Nephron (organoid): ENCODE data around the gene MAPK8.
A peak's percentile ranks its signal among the peaks of the same experiment; 100 is the strongest.

Experiments
- H3K27ac Mint-ChIP-seq, 3 experiments: 2 replicates each; pipeline ENCODE4 v1.8.0; 2020; ENCODE audit warnings: mixed read lengths in 3 of 3, mild to moderate bottlenecking in 2 of 3, moderate library complexity in 1 of 3
- H3K27me3 Mint-ChIP-seq: 2 replicates; pipeline ENCODE4 v1.8.0; 2021; ENCODE audit warnings: low read depth, mild to moderate bottlenecking, moderate library complexity, mixed read lengths
- H3K36me3 Mint-ChIP-seq: 2 replicates; pipeline ENCODE4 v1.8.0; 2020; ENCODE audit warnings: low read depth, mixed read lengths
- H3K4me1 Mint-ChIP-seq: 2 replicates; pipeline ENCODE4 v1.8.0; 2020; ENCODE audit warnings: mixed read lengths
- H3K4me3 Mint-ChIP-seq, 3 experiments: 2 replicates each; pipeline ENCODE4 v1.8.0; 2020; ENCODE audit warnings: mild to moderate bottlenecking in 3 of 3, mixed read lengths in 3 of 3, moderate library complexity in 2 of 3
- H3K9me3 Mint-ChIP-seq: 2 replicates; pipeline ENCODE4 v1.8.0; 2020; ENCODE audit warnings: mixed read lengths
- TF ChIP-seq, protein P1 (sequence below), 3 experiments: fragments of 200-600 bp; sonication (generic); IDR thresholded peaks; one replicate each; pipeline ENCODE4 v1.5.0; 2021; ENCODE audit warnings: antibody characterized with exemption in 3 of 3; ENCODE audit not compliant: unreplicated experiment in 3 of 3

MAPK8 gene

DNA sequence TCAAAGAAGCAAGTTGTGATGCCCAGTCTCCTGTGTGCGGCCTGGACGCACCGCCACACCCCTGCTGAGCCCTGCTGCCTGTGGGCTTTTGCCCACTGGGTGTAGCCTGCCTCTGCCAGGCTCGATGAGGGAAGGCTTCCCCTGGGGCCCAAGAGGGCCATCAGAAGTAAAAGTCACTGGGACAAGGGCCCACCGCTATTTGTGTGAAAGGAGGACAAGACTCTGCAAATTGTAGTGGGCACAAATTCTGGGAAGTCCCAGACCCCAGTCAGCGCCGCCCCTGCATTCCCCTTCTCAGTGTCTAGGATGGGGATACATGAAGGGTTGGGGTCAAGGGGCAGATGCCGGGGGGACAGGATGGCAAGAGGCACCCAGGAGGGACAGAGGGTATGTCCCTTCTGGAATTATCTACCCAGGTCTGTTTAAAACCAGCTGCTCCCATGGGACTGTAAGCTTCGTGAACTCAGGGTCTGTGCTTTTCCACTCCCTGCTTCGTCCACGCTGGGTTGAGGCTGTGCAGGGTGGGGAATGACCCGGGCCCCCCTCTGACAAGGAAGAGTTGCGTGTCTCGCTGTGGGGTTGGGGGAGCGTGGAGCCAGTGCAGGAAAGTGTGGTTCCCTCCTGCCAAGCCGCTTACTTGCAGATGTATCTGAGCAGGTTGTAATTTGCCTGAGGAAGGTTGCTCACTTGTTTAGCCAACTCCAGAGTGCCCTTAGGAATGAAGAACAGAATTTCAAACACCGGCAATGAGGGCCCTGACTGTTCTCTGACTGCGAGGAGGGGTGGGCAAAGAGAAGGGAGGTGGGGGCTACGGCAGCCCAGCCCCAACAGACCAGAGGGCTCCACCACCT, 147.2 kb downstream of the MAPK8 start:
- TF ChIP-seq, protein P1, sequence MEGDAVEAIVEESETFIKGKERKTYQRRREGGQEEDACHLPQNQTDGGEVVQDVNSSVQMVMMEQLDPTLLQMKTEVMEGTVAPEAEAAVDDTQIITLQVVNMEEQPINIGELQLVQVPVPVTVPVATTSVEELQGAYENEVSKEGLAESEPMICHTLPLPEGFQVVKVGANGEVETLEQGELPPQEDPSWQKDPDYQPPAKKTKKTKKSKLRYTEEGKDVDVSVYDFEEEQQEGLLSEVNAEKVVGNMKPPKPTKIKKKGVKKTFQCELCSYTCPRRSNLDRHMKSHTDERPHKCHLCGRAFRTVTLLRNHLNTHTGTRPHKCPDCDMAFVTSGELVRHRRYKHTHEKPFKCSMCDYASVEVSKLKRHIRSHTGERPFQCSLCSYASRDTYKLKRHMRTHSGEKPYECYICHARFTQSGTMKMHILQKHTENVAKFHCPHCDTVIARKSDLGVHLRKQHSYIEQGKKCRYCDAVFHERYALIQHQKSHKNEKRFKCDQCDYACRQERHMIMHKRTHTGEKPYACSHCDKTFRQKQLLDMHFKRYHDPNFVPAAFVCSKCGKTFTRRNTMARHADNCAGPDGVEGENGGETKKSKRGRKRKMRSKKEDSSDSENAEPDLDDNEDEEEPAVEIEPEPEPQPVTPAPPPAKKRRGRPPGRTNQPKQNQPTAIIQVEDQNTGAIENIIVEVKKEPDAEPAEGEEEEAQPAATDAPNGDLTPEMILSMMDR (IDR thresholded peaks at IDR 0.05; ENCODE audit: unreplicated experiment in 3 of 3) = no peak
- no peak overlapping the region for H3K4me3 Mint-ChIP-seq
- peaks cover 4% of the 10 kb centered on the region for H3K27me3 Mint-ChIP-seq
- peaks cover 12% of the 10 kb centered on the region for H3K4me1 Mint-ChIP-seq
- H3K9me3 Mint-ChIP-seq = no peaks in the 10 kb centered on the region
- peak overlapping the region in 2 of 3 experiments; percentile 29 to 81 for H3K27ac Mint-ChIP-seq
- no peaks in the 10 kb centered on the region for H3K36me3 Mint-ChIP-seq

DNA sequence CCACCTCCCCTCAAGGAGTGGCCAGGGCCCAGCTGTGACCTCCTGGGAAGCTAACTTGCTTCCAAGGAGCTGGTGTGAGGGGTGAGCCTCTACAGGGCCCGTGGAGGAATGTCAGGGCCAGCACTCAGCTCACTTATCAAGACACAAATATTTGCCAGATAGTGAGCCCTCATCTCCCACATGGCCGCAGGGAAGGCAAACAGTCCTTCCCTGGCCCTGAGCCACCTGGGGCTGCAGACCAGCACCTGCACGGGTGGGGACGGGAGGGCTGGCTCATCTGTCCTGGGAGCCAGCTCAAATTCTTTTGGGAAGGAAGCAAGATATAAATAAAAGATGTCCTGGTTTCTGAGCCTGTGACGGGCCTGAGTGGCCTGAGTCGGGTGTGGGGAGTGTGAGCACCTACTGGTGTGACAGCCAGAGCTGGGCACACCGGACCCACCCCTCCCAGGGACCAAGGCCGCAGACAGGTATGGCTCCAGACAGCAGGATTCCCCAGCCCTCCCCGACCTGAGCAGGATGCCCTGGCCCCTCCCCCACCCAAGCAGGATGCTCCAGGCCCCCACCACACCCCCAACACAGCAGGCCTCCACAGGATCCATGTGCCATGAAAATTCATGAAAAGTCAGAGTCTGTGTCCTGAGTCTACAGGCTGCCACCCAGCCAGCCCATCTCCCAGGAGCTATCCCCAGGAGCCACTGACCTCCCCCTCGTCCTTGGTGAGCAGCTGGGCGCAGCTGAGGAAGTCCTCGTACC, 148.0 kb downstream of the MAPK8 start:
- H3K4me1 Mint-ChIP-seq = peaks cover 12% of the 10 kb centered on the region
- no peaks in the 10 kb centered on the region for H3K9me3 Mint-ChIP-seq
- H3K27me3 Mint-ChIP-seq = peaks cover 4% of the 10 kb centered on the region
- no peak overlapping the region for H3K4me3 Mint-ChIP-seq
- peak overlapping the region in 2 of 3 experiments; percentile 29 to 81 for H3K27ac Mint-ChIP-seq
- TF ChIP-seq, protein P1 (IDR thresholded peaks at IDR 0.05; ENCODE audit: unreplicated experiment in 3 of 3) = no peak
- H3K36me3 Mint-ChIP-seq = no peaks in the 10 kb centered on the region

DNA sequence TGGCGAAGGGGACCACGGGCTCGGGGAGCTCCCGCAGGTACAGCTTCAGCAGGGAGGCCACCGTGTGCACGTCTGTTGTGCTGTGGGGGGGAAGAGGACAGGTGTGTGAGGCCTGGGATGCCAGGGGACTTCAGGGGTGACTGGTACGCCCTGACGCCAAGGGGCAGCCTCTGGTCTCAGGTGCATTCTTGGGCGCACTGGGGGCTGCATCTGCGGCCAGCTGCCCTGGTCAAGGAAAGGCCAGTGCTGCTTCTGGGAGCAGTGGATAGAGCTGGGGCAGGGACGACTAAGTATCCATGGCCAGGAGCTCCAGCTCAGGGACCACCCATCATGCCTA, 148.5 kb downstream of the MAPK8 start:
- H3K9me3 Mint-ChIP-seq = no peaks in the 10 kb centered on the region
- no peaks in the 10 kb centered on the region for H3K36me3 Mint-ChIP-seq
- H3K4me1 Mint-ChIP-seq = peaks cover 12% of the 10 kb centered on the region

DNA sequence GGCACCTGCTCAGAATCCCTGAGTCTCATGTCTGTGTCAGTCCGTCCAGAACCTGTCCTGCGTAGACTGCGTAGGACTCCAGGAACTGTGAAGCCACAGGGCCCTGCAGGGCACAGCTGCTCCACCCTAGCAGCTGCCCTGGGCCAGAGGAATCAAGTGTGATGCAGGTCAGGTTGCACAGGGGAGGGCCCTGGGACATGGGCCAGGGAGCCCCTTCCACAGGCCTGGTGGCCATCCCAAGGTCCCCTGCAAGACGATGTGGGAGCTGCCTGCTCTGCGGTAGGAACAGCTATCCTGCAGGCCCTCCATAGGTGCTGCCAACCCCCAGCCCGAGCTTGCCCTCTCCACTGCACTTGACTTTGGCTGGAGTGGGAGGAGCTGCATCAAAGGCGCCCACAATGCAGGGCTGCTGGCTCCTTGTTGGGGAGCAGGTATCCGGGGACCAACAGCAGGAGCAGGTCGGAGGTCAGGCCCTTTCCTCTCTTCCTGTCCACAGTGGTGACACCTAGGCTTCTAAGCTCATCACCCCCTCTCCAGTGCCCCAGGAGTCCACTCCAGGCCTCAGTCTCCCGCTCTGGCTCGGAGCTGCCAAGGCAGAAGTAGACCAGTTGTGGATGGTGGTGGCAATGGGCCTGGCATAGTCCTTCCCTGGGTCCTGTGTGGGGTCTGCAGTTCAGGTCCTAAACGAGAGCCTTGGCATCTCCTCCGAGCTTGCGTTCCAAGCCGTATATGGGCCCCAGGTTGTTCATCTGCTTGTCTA, 149.1 kb downstream of the MAPK8 start:
- Mint-ChIP-seq H3K9me3 (no peaks in the 10 kb centered on the region), H3K27ac (no peak overlapping the region), H3K36me3 (no peaks in the 10 kb centered on the region), H3K27me3 (peaks cover 7% of the 10 kb centered on the region), H3K4me1 (peaks cover 13% of the 10 kb centered on the region), H3K4me3 (no peak overlapping the region)
- TF ChIP-seq, protein P1 (IDR thresholded peaks at IDR 0.05; ENCODE audit: unreplicated experiment in 3 of 3) = no peak

More for the DNA sequence above, 148.5 kb downstream of the MAPK8 start:
- Mint-ChIP-seq H3K27ac (no peak overlapping the region), H3K27me3 (peaks cover 7% of the 10 kb centered on the region), H3K4me3 (no peak overlapping the region)
- TF ChIP-seq, protein P1 (IDR thresholded peaks at IDR 0.05; ENCODE audit: unreplicated experiment in 3 of 3) = no peak

DNA sequence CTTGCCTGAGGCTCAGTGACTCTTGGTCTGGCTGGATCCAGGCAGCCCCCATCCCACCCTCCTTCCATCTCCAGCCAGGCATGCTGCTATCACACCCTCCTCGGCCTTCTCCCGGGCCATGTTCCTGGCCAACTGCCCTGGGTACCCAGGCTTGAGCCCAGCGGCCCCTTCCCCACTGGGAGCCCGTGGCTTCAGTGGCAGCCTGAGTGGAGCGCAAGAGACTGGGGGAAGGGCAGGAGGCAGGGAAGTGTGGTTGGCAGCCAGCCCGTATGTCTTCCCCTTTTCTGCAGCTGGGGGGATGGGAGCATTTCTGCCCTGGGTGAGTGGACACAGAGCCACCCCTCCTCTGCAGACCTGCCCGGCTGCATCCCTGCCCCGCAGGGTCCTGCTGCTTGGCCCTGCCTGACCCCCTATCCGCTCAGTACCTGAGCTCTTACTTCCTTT, 149.9 kb downstream of the MAPK8 start:
- H3K27ac Mint-ChIP-seq = peak overlapping the region in 1 of 3 experiments; percentile 69
- no peaks in the 10 kb centered on the region for H3K9me3 Mint-ChIP-seq
- peaks cover 7% of the 10 kb centered on the region for H3K27me3 Mint-ChIP-seq
- peak overlapping the region in 1 of 3 experiments; percentile 19 for H3K4me3 Mint-ChIP-seq
- peaks cover 21% of the 10 kb centered on the region for H3K4me1 Mint-ChIP-seq
- H3K36me3 Mint-ChIP-seq = no peaks in the 10 kb centered on the region
- TF ChIP-seq, protein P1 (IDR thresholded peaks at IDR 0.05; ENCODE audit: unreplicated experiment in 3 of 3) = no peak
